GM12878 (cell line): Measurements from ENCODE around the gene KCND3. TPM values are rescaled to one million over a fixed set of nuclear protein-coding genes. Genes with fewer than 3 reads are reported as not detected.

ENCODE experiments used
- ATAC-seq: fragments of 200-7000 bp; cut with Tn5 transposase; 3 replicates; pipeline ENCODE4 v1.9.1; 2020; ENCODE audit warnings: mild to moderate bottlenecking, moderate library complexity
- BruUV-seq: library from RNA; stranded (reverse); fragments of 400-500 nt; replicated peaks from 2 replicates; lab custom pipeline; 2021; lab: Mats Ljungman, UMichigan
- CTCF ChIA-PET: fragments of 300-600 bp; sonication (Branson Sonifier 250); formaldehyde crosslinking; extraction: SDS; loops from one replicate; lab custom pipeline; 2021; ENCODE audit warnings: inconsistent platforms; lab: Yijun Ruan, JAX
- POLR2A ChIA-PET: fragments of 350-600 bp; formaldehyde crosslinking; extraction: SDS; loops from one replicate; lab custom pipeline; 2021; ENCODE audit warnings: inconsistent platforms; lab: Charles Lee
- RAD21 ChIA-PET: fragments of 300-600 bp; sonication (Branson Sonifier 250); formaldehyde crosslinking; loops from one replicate; lab custom pipeline; 2023; ENCODE audit warnings: antibody characterized with exemption; ENCODE audit not compliant: unreplicated experiment; lab: Charles Lee
- SMC1A ChIA-PET: fragments of 300-600 bp; sonication (Branson Sonifier 250); formaldehyde crosslinking; loops from one replicate; lab custom pipeline; 2023; ENCODE audit not compliant: unreplicated experiment, uncharacterized antibody; lab: Charles Lee
- DNase-seq: peaks from one replicate; pipeline ENCODE4 v3.0.0-alpha.2; 2011; ENCODE audit warnings: low read depth, low spot score
- FAIRE-seq: peaks from 3 replicates; lab custom pipeline; 2011; peaks lifted over from hg19 to GRCh38; lab: Jason Lieb, UNC
- H2AFZ ChIP-seq: 2 replicates; pipeline ENCODE4 v1.6.0; 2011; ENCODE audit warnings: low read depth, low read length, control low read depth; ENCODE audit not compliant: control insufficient read depth
- H3K27ac ChIP-seq: 2 replicates; pipeline ENCODE4 v1.5.1; 2011; ENCODE audit warnings: control low read depth; ENCODE audit not compliant: control insufficient read depth, insufficient read depth
- H3K27me3 ChIP-seq, 2 experiments: replicated peaks in 1 of 2; 2 replicates each; pipeline versions ENCODE4 v1.6.0 to v1.6.1; 2011; ENCODE audit warnings: low read length in 1 of 2; ENCODE audit not compliant: control insufficient read depth in 2 of 2, insufficient read depth in 2 of 2
- H3K36me3 ChIP-seq, 2 experiments: 2 replicates each; pipeline ENCODE4 v1.5.1; 2011; ENCODE audit warnings: low read length in 1 of 2; ENCODE audit not compliant: control insufficient read depth in 2 of 2, insufficient read depth in 2 of 2
- H3K4me1 ChIP-seq: 2 replicates; pipeline ENCODE4 v1.6.1; 2011; ENCODE audit warnings: mild to moderate bottlenecking, low read length, moderate library complexity, mixed read lengths; ENCODE audit not compliant: control insufficient read depth, insufficient read depth
- H3K4me2 ChIP-seq: 2 replicates; pipeline ENCODE4 v1.6.0; 2011; ENCODE audit warnings: control low read depth; ENCODE audit not compliant: control insufficient read depth, insufficient read depth
- H3K4me3 ChIP-seq: fragments of 200-600 bp; sonication (generic); 2 replicates; pipeline ENCODE4 v1.5.1; 2016
- H3K79me2 ChIP-seq: 2 replicates; pipeline ENCODE4 v1.6.0; 2011; ENCODE audit warnings: low read length; ENCODE audit not compliant: control insufficient read depth, insufficient read depth
- H3K9ac ChIP-seq: 2 replicates; pipeline ENCODE4 v1.8.0; 2011; ENCODE audit warnings: low read length, control low read depth, mixed read lengths; ENCODE audit not compliant: control insufficient read depth, insufficient read depth
- H3K9me3 ChIP-seq: replicated peaks from 3 replicates; pipeline ENCODE4 v1.5.1; 2011; ENCODE audit warnings: mild to moderate bottlenecking, low read length; ENCODE audit not compliant: control insufficient read depth, insufficient read depth
- H4K20me1 ChIP-seq: 2 replicates; pipeline ENCODE4 v1.6.0; 2011; ENCODE audit not compliant: control insufficient read depth, insufficient read depth
- ATF7 ChIP-seq: fragments of 450-650 bp; IDR thresholded peaks from 2 replicates; pipeline ENCODE4 v1.6.1; 2016; ENCODE audit warnings: low read depth, mild to moderate bottlenecking
- CREB1 ChIP-seq: IDR thresholded peaks from 2 replicates; pipeline ENCODE4 v1.6.1; 2012; ENCODE audit warnings: low read depth, mild to moderate bottlenecking, inconsistent platforms
- POLR2AphosphoS2 ChIP-seq: IDR thresholded peaks from 2 replicates; pipeline ENCODE4 v1.6.1; 2011; ENCODE audit warnings: low read depth, mild to moderate bottlenecking, low read length, improper control_type of control experiment, moderate library complexity
- RAD21 ChIP-seq: IDR thresholded peaks from 2 replicates; pipeline ENCODE4 v1.6.1; 2011; ENCODE audit warnings: mild to moderate bottlenecking, low read depth, low read length, moderate library complexity; ENCODE audit not compliant: insufficient read depth
- SPI1 ChIP-seq: IDR thresholded peaks from 2 replicates; pipeline ENCODE4 v1.6.1; 2011; ENCODE audit warnings: low read depth, mild to moderate bottlenecking, low read length, moderate library complexity, borderline replicate concordance; ENCODE audit not compliant: insufficient read depth
- SUZ12 ChIP-seq: fragments of 200-600 bp; sonication (generic); IDR thresholded peaks from one replicate; pipeline ENCODE4 v1.6.1; 2018; ENCODE audit warnings: antibody characterized with exemption, mild to moderate bottlenecking; ENCODE audit not compliant: unreplicated experiment
- YBX1 ChIP-seq: fragments of 450-650 bp; IDR thresholded peaks from 2 replicates; pipeline ENCODE4 v1.6.1; 2016; ENCODE audit warnings: antibody characterized with exemption
- WGBS: methylation state at CpG from one replicate; pipeline ENCODE4 v1.1.6; 2016; ENCODE audit warnings: low lambda C conversion rate; ENCODE audit not compliant: insufficient replicate concordance, insufficient coverage; ENCODE audit errors: missing lambda C conversion rate; 5-methylcytosine and 5-hydroxymethylcytosine counted together
- in situ Hi-C: fragments of 300-500 bp; cut with MboI; formaldehyde crosslinking; loops from 9 replicates; pipeline ENCODE4 v1.14.3; 2018; ENCODE audit warnings: mixed read lengths
- intact Hi-C: fragments of 100-400 bp; cut with micrococcal nuclease; formaldehyde crosslinking; loops from one replicate; pipeline ENCODE4 v1.14.2; 2022; ENCODE audit not compliant: unreplicated experiment
- polyA plus RNA-seq, 11 experiments: library from polyadenylated mRNA; depleted of rRNA in 4 of 11; unstranded in 6 of 11; stranded (reverse) in 5 of 11; fragments of >200 nt; fragmentation: Nextera tagmentation in 4 of 11; fragmentation: Illumina TruSeq in 1 of 11; extraction: Ambion mirVana in 4 of 11; extraction: Trizol in 1 of 11; gene quantifications; 1 replicate in 1 of 11; 2 replicates in 10 of 11; pipeline versions ENCODE4 v1.2.1 to v1.2.3, GENCODE V29; 2011 to 2016; ENCODE audit warnings: inconsistent platforms in 2 of 11, missing spikeins in 2 of 11, low read depth in 1 of 11
- total RNA-seq, 4 experiments: library from RNA; depleted of rRNA in 3 of 4; stranded (reverse); fragments of >200 nt in 3 of 4; fragmentation: Illumina TruSeq in 1 of 4; extraction: Trizol in 1 of 4; gene quantifications; 2 replicates each; pipeline versions ENCODE4 v1.2.1 to v1.2.3, GENCODE V29; 2013 to 2021

The KCND3 gene
- total and polyA plus RNA-seq, 10 of the 15 experiments (the other 5 are each of a cell fraction or from before 2014, with no cell fraction given), result 0.02 TPM; not detected in 9

- Histone ChIP-seq H3K27me3 (peaks cover 0 to 3% of the 10 kb centered on the region in 2 experiments; a peak in 3 of 4 replicates), H3K79me2 (no peaks in the 10 kb centered on the region), H3K4me2 (no peak overlapping the region), H3K4me3 (no peak overlapping the region), H2AFZ (no peak overlapping the region), H3K4me1 (no peaks in the 10 kb centered on the region), H3K36me3 (no peaks in the 10 kb centered on the region), H3K27ac (no peak overlapping the region), H4K20me1 (no peaks in the 10 kb centered on the region), H3K9me3 (no peaks in the 10 kb centered on the region), H3K9ac (no peak overlapping the region)
- intact Hi-C loops (no loop called here), in situ Hi-C loops (no loop called here)
- ChIA-PET RAD21 (no interaction called here), CTCF (interaction anchor here (1.0 to 1.4 kb wide), 2 partner anchors 22 to 213 kb away, joined by 3 read pairs; no protein-coding TSS in a partner anchor), POLR2A (no interaction called here), SMC1A (no interaction called here)
- no TSS peak for BruUV-seq
- DNase-seq, result no peak
- ATAC-seq, result no peak
- no peak for FAIRE-seq
- WGBS, result 20% methylated on average over 6 of the region's 6 CpGs
- TF ChIP-seq SPI1 (no peak), POLR2AphosphoS2 (no peak)
Measured at GRCh38 chr1:111791776-111792175, 197.7 kb downstream of the KCND3 start.

- Histone ChIP-seq H3K79me2 (no peaks in the 10 kb centered on the region), H3K36me3 (no peaks in the 10 kb centered on the region), H3K4me1 (no peaks in the 10 kb centered on the region), H3K27me3 (peaks cover 0 to 3% of the 10 kb centered on the region in 2 experiments; a peak in 3 of 4 replicates), H3K27ac (no peak overlapping the region), H2AFZ (no peak overlapping the region), H3K9ac (no peak overlapping the region), H4K20me1 (no peaks in the 10 kb centered on the region), H3K4me2 (no peak overlapping the region), H3K9me3 (no peaks in the 10 kb centered on the region), H3K4me3 (no peak overlapping the region)
- no peak for DNase-seq
- no peak for FAIRE-seq
- TF ChIP-seq SUZ12 (no peak), RAD21 (0 out of 2 replicates have a peak, but pooled peaks have one; percentile 11), ATF7 (no peak), CREB1 (no peak), YBX1 (no peak)
- intact Hi-C loops (loop anchor here (10.0 kb wide), 1 partner anchor 1185 kb away; the partner anchor contains the start of gene KCNA2), in situ Hi-C loops (no loop called here)
- CTCF ChIA-PET, result interaction anchor here (1.0 kb wide), 1 partner anchor 24 kb away, joined by 3 read pairs; no protein-coding TSS in a partner anchor
- no TSS peak for BruUV-seq
- 31% methylated on average over 2 of the region's 2 CpGs for WGBS
- POLR2A ChIA-PET, result no interaction called here
- SMC1A ChIA-PET, result no interaction called here
- no peak for ATAC-seq
- RAD21 ChIA-PET, result no interaction called here
Measured at GRCh38 chr1:111789666-111790316, 199.7 kb downstream of the KCND3 start.
